HG02870 (cell line): ENCODE results near the gene SUPT3H.

Experiments used
- ATAC-seq: cut with Tn5 transposase; IDR thresholded peaks from one replicate; pipeline ENCODE4 v1.9.1; 2021; ENCODE audit warnings: mild to moderate bottlenecking, moderate library complexity; ENCODE audit not compliant: unreplicated experiment

SUPT3H gene

GRCh38 chr6:45026003-45026516 lies 351.7 kb downstream of the SUPT3H start:
- ATAC-seq: no peak

GRCh38 chr6:45024610-45025009 lies 353.1 kb downstream of the SUPT3H start:
- ATAC-seq: no peak

- no peak for ATAC-seq
Measured at GRCh38 chr6:45021676-45022075, 356.1 kb downstream of the SUPT3H start.

- ATAC-seq: no peak
Measured at GRCh38 chr6:45012687-45013086, 365.0 kb downstream of the SUPT3H start.

- no peak for ATAC-seq
Measured at GRCh38 chr6:45009576-45009975, 368.2 kb downstream of the SUPT3H start.

GRCh38 chr6:45006893-45007292 lies 370.8 kb downstream of the SUPT3H start:
- no peak for ATAC-seq

GRCh38 chr6:45003961-45004360 lies 373.8 kb downstream of the SUPT3H start:
- ATAC-seq: no peak

- ATAC-seq: no peak
Measured at GRCh38 chr6:45003387-45003786, 374.3 kb downstream of the SUPT3H start.

GRCh38 chr6:45002390-45003105 lies 375.2 kb downstream of the SUPT3H start:
- ATAC-seq: no peak

- ATAC-seq: peak; percentile 99
Measured at GRCh38 chr6:45001663-45002062, 376.1 kb downstream of the SUPT3H start.

- ATAC-seq: no peak
Measured at GRCh38 chr6:45000833-45001232, 376.9 kb downstream of the SUPT3H start.

GRCh38 chr6:44999066-44999465 lies 378.7 kb downstream of the SUPT3H start:
- no peak for ATAC-seq

GRCh38 chr6:44995486-44996132 lies 382.1 kb downstream of the SUPT3H start:
- ATAC-seq: no peak

- ATAC-seq: no peak
Measured at GRCh38 chr6:44989391-44989790, 388.3 kb downstream of the SUPT3H start.

GRCh38 chr6:44985006-44985405 lies 392.7 kb downstream of the SUPT3H start:
- ATAC-seq: no peak

- ATAC-seq: no peak
Measured at GRCh38 chr6:44983467-44984365, 394.0 kb downstream of the SUPT3H start.

GRCh38 chr6:44980841-44981240 lies 396.9 kb downstream of the SUPT3H start:
- no peak for ATAC-seq

- ATAC-seq: no peak
Measured at GRCh38 chr6:44976677-44977641, 400.8 kb downstream of the SUPT3H start.

- ATAC-seq: no peak
Measured at GRCh38 chr6:44974511-44974910, 403.2 kb downstream of the SUPT3H start.

- ATAC-seq: no peak
Measured at GRCh38 chr6:44972709-44973108, 405.0 kb downstream of the SUPT3H start.
